ENCODE data around the gene RCAN3.

DNA sequence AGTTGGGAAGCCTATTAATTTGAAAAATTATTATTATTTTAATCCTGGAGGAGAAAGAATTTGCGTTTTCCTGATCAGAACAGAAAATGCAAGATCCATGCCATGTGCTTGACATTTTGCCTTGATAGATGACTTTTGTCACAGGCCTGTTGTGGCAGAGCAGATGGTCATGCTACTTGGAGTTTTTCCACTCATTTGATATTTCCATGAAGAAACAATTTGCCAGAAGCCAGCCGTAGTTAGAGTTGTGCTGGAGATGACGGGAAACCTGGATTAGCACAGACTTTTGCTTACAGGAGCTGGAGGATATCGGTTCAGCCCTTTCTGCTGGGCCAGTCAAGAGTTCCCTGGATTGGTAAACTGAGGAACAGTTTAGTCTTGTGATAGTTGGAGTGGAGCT is 3.2 kb downstream of the RCAN3 start:
- TF ChIP-seq POLR2A (IDR thresholded peaks at IDR 0.05) (no peak), CTCF (IDR thresholded peaks at IDR 0.05) (no peak), EP300 (IDR thresholded peaks at IDR 0.05) (no peak), POLR2AphosphoS5 (IDR thresholded peaks at IDR 0.05) (no peak)

Data from sigmoid colon (tissue), 4 donors.